ENCODE results near the gene TMEM239.

- TF ChIP-seq CHD2 (IDR thresholded peaks at IDR 0.05; ENCODE audit: low read length) (no peak), RFX5 (IDR thresholded peaks at IDR 0.05; ENCODE audit: borderline replicate concordance, low read depth, low read length) (no peak), TEAD4 (IDR thresholded peaks at IDR 0.05; ENCODE audit: low read depth, low read length) (no peak), CTCF (IDR thresholded peaks at IDR 0.05; ENCODE audit: control extremely low read depth in 1 of 3, insufficient read depth in 1 of 3, low read depth in 1 of 3, low read length in 3 of 3) (no peak), EP300 (IDR thresholded peaks at IDR 0.05; ENCODE audit: borderline replicate concordance in 1 of 2, low read depth in 2 of 2, low read length in 2 of 2) (no peak), POLR2A (IDR thresholded peaks at IDR 0.05; ENCODE audit: control extremely low read depth in 1 of 2, low read depth in 2 of 2, low read length in 2 of 2) (no peak), FOSL1 (IDR thresholded peaks at IDR 0.05; ENCODE audit: insufficient read depth, low read depth, low read length) (no peak), EZH2 (IDR thresholded peaks at IDR 0.05; ENCODE audit: low read depth, low read length, severe bottlenecking) (no peak), POLR2AphosphoS5 (IDR thresholded peaks at IDR 0.05; ENCODE audit: low read depth, low read length) (no peak), JUN (IDR thresholded peaks at IDR 0.05; ENCODE audit: low read depth, low read length) (no peak), SIN3A (conservative IDR thresholded peaks at IDR 0.05 in 1 of 2, IDR thresholded peaks at IDR 0.05 in 1 of 2; ENCODE audit: low read depth in 1 of 2, low read length in 2 of 2) (no peak), TCF12 (IDR thresholded peaks at IDR 0.05; ENCODE audit: low read depth, low read length) (no peak), RNF2 (IDR thresholded peaks at IDR 0.05; ENCODE audit: borderline replicate concordance, low read depth, low read length, missing control alignments, poor library complexity, severe bottlenecking) (no peak)
Measured at GRCh38 chr20:2837221-2837960, 21.2 kb downstream of the TMEM239 start.

Measured in H1 (cell line).